K562 (cell line): ENCODE measurements around the gene IL23A. TPM values are rescaled to one million over a fixed set of nuclear protein-coding genes. Genes with fewer than 3 reads are reported as not detected.
"Not testable (repeated sequence)": the region's sequence is repeated elsewhere in the genome, so short reads cannot be mapped to it uniquely, and the experiment has no call there.

ENCODE experiments used
- ATAC-seq: fragments of 200-7000 bp; cut with Tn5 transposase; 3 replicates; pipeline ENCODE4 v1.9.1; 2020; ENCODE audit warnings: moderate library complexity
- BruUV-seq: library from RNA; stranded (reverse); fragments of 400-500 nt; replicated peaks from 2 replicates; lab custom pipeline; 2021; lab: Mats Ljungman, UMichigan
- CTCF ChIA-PET: fragments of 300-600 bp; formaldehyde crosslinking; extraction: SDS; loops from one replicate; lab custom pipeline; 2021; ENCODE audit warnings: low intra/inter-chr PET ratio; lab: Yijun Ruan, JAX
- POLR2A ChIA-PET: fragments of 300-600, 350-650 bp; sonication (Branson Sonifier 250); formaldehyde crosslinking; extraction: SDS; loops from one replicate; lab custom pipeline; 2021; ENCODE audit warnings: antibody characterized with exemption, inconsistent platforms; lab: Yijun Ruan, JAX
- DNase-seq, 4 experiments: peaks; one replicate each; pipeline versions ENCODE4 v3.0.0 to v3.0.0-alpha.2; 2011 to 2018; ENCODE audit warnings: low spot score in 3 of 4, mixed read lengths in 3 of 4; ENCODE audit errors: extremely low read depth in 1 of 4
- FAIRE-seq: peaks from 2 replicates; lab custom pipeline; 2011; peaks lifted over from hg19 to GRCh38; lab: Jason Lieb, UNC
- H2AFZ ChIP-seq: 2 replicates; pipeline ENCODE4 v1.6.0; 2011; ENCODE audit warnings: low read depth, low read length, control low read depth, inconsistent platforms
- H3K27ac ChIP-seq: fragments of 200-600 bp; 3 replicates; pipeline ENCODE4 v1.8.0; 2011; ENCODE audit warnings: low read depth, mild to moderate bottlenecking, control low read depth, inconsistent platforms, low read length, moderate library complexity, mixed read lengths; ENCODE audit errors: extremely low read depth
- H3K27me3 ChIP-seq, 2 experiments: fragments of 300-600 bp in 1 of 2; 2 replicates in 1 of 2; 3 replicates in 1 of 2; pipeline versions ENCODE4 v1.6.0 to v1.8.0; 2011; ENCODE audit warnings: inconsistent platforms in 2 of 2, low read length in 2 of 2, mild to moderate bottlenecking in 1 of 2, mixed read lengths in 1 of 2, moderate library complexity in 1 of 2; ENCODE audit not compliant: control insufficient read depth in 2 of 2, insufficient read depth in 2 of 2
- H3K36me3 ChIP-seq: fragments of 300-600 bp; 3 replicates; pipeline ENCODE4 v1.8.0; 2011; ENCODE audit warnings: mild to moderate bottlenecking, low read length, inconsistent platforms; ENCODE audit not compliant: control insufficient read depth, insufficient read depth
- H3K4me1 ChIP-seq, 2 experiments: fragments of 200-600 bp in 1 of 2; replicated peaks in 1 of 2; 2 replicates in 1 of 2; 3 replicates in 1 of 2; pipeline versions ENCODE4 v1.5.1 to v1.8.0; 2011; ENCODE audit warnings: inconsistent platforms in 2 of 2, low read length in 2 of 2, mild to moderate bottlenecking in 1 of 2, mixed read lengths in 1 of 2, moderate library complexity in 1 of 2; ENCODE audit not compliant: control insufficient read depth in 2 of 2, insufficient read depth in 2 of 2
- H3K4me2 ChIP-seq: 2 replicates; pipeline ENCODE4 v1.6.1; 2011; ENCODE audit warnings: low read length, control low read depth, inconsistent platforms, mixed read lengths; ENCODE audit not compliant: insufficient read depth
- H3K4me3 ChIP-seq: fragments of 200-600 bp; sonication (generic), shearing (Covaris generic); 2 replicates; pipeline ENCODE4 v1.5.1; 2016; ENCODE audit warnings: control low read depth, inconsistent platforms
- H3K79me2 ChIP-seq: fragments of 200-600 bp; 3 replicates; pipeline ENCODE4 v1.8.0; 2011; ENCODE audit warnings: low read length, inconsistent platforms; ENCODE audit not compliant: control insufficient read depth, insufficient read depth
- H3K9ac ChIP-seq, 2 experiments: 2 replicates each; pipeline versions ENCODE4 v1.6.0 to v1.6.1; 2011; ENCODE audit warnings: low read depth in 2 of 2, low read length in 2 of 2, control low read depth in 1 of 2, inconsistent platforms in 1 of 2, mild to moderate bottlenecking in 1 of 2, mixed read lengths in 1 of 2; ENCODE audit not compliant: insufficient read depth in 1 of 2
- H3K9me1 ChIP-seq: one replicate; pipeline ENCODE4 v1.6.0; 2011; ENCODE audit warnings: inconsistent platforms, mild to moderate bottlenecking, low read length, moderate library complexity; ENCODE audit not compliant: control insufficient read depth, insufficient read depth
- H3K9me3 ChIP-seq: replicated peaks from 2 replicates; pipeline ENCODE4 v1.5.1; 2011; ENCODE audit warnings: low read depth, low read length, inconsistent platforms; ENCODE audit not compliant: control insufficient read depth, insufficient read depth
- H4K20me1 ChIP-seq: replicated peaks from 2 replicates; pipeline ENCODE4 v1.6.1; 2011; ENCODE audit warnings: low read length, inconsistent platforms, mixed read lengths; ENCODE audit not compliant: control insufficient read depth, insufficient read depth
- CEBPB ChIP-seq: fragments of 450-650 bp; IDR thresholded peaks from 2 replicates; pipeline ENCODE4 v1.6.1; 2016; ENCODE audit warnings: missing genetic modification characterization, missing compliant biosample characterization
- CEBPG ChIP-seq, 3 experiments: fragments of 200-800 bp in 1 of 3; sonication (Bioruptor generic) in 1 of 3; sonication (generic) in 1 of 3; formaldehyde crosslinking in 1 of 3; IDR thresholded peaks in 2 of 3; conservative IDR thresholded peaks in 1 of 3; 2 replicates each; pipeline versions ENCODE4 v1.6.1 to v1.8.0; 2016 to 2022; ENCODE audit warnings: missing compliant biosample characterization in 2 of 3, missing genetic modification characterization in 2 of 3, mild to moderate bottlenecking in 1 of 3, missing genetic modification reagents in 1 of 3
- HMGXB4 ChIP-seq: sonication (generic); formaldehyde crosslinking; IDR thresholded peaks from 2 replicates; pipeline ENCODE4 v1.8.1; 2023; ENCODE audit warnings: mild to moderate bottlenecking, missing genetic modification reagents
- IRF9 ChIP-seq: fragments of 450-650 bp; IDR thresholded peaks from 2 replicates; pipeline ENCODE4 v1.6.1; 2016; ENCODE audit warnings: missing biosample characterization, missing genetic modification characterization
- ZNF384 ChIP-seq: IDR thresholded peaks from 2 replicates; pipeline ENCODE4 v1.6.1; 2012; ENCODE audit warnings: low read depth, low read length, improper control_type of control experiment
- WGBS: fragments of 100-300 bp; shearing (Covaris generic); methylation state at CpG from one replicate; pipeline ENCODE4 v1.1.6; 2016; ENCODE audit warnings: low coverage, mixed read lengths; ENCODE audit not compliant: insufficient coverage; ENCODE audit errors: missing lambda C conversion rate; 5-methylcytosine and 5-hydroxymethylcytosine counted together
- in situ Hi-C: fragments of 300-500 bp; cut with MboI; formaldehyde crosslinking; loops from 4 replicates; pipeline ENCODE4 v1.15.0; 2018; ENCODE audit warnings: inconsistent platforms, mixed read lengths
- intact Hi-C: fragments of 100-400 bp; cut with micrococcal nuclease; formaldehyde crosslinking; loops from 2 replicates; pipeline ENCODE4 v1.14.2; 2022
- polyA plus RNA-seq, 8 experiments: library from polyadenylated mRNA; depleted of rRNA in 4 of 8; stranded (reverse) in 5 of 8; unstranded in 3 of 8; fragments of >200 nt; fragmentation: Nextera tagmentation in 2 of 8; fragmentation: Illumina TruSeq in 1 of 8; extraction: Ambion mirVana in 2 of 8; extraction: Trizol in 1 of 8; gene quantifications; 2 replicates each; pipeline versions ENCODE4 v1.2.1 to v1.2.3, GENCODE V29; 2011 to 2014; ENCODE audit warnings: inconsistent platforms in 1 of 8, missing spikeins in 1 of 8
- total RNA-seq, 7 experiments: library from RNA; depleted of rRNA in 6 of 7; stranded (reverse); fragments of >200 nt in 6 of 7; fragmentation: Illumina TruSeq in 2 of 7; extraction: Trizol in 2 of 7; gene quantifications; 2 replicates each; pipeline versions ENCODE4 v1.2.1 to v1.2.3, GENCODE V29; 2011 to 2021; ENCODE audit warnings: low replicate concordance in 1 of 7

IL23A gene
- total and polyA plus RNA-seq, 9 of the 15 experiments (the other 6 are each of a cell fraction or from before 2014, with no cell fraction given) = 4.4 to 37.2 (median 9.6) TPM

- TF ChIP-seq CEBPG (CRISPR knock-in tag; IDR thresholded peaks at IDR 0.05) (0 out of 2 replicates have a peak, but pooled peaks have one; percentile 27), CEBPG (tag; conservative IDR thresholded peaks at IDR 0.05 in 1 of 2, IDR thresholded peaks at IDR 0.05 in 1 of 2) (peak in 1 of 2 experiments; percentile 87; a peak in 2 of 4 replicates), HMGXB4 (no peak), ZNF384 (peak; percentile 61)
These were observed 17.7 kb upstream of the IL23A start (continued) for GRCh38 chr12:56321027-56321426.

GRCh38 chr12:56321610-56322009 is 17.1 kb upstream of the IL23A start:
- H3K4me3 ChIP-seq, CTCF ChIA-PET, ATAC-seq, H3K9me1 ChIP-seq, FAIRE-seq, intact Hi-C loops, DNase-seq, H3K79me2 ChIP-seq, H2AFZ ChIP-seq, H3K9me3 ChIP-seq, H3K27me3 ChIP-seq, H3K27ac ChIP-seq, POLR2A ChIA-PET, BruUV-seq, H3K4me2 ChIP-seq, in situ Hi-C loops, H4K20me1 ChIP-seq, H3K9ac ChIP-seq, H3K4me1 ChIP-seq: not testable (repeated sequence)
- 75% methylated on average over 4 of the region's 8 CpGs for WGBS
- TF ChIP-seq CEBPG (CRISPR knock-in tag; IDR thresholded peaks at IDR 0.05) (peak; percentile 76), CEBPG (tag; conservative IDR thresholded peaks at IDR 0.05 in 1 of 2, IDR thresholded peaks at IDR 0.05 in 1 of 2) (peak in 1 of 2 experiments; percentile 94; a peak in 2 of 4 replicates), IRF9 (tag) (0 out of 2 replicates have a peak, but pooled peaks have one; percentile 35), CEBPB (tag) (peak; percentile 95)
- H3K36me3 ChIP-seq = peaks cover 69% of the 10 kb centered on the region
